GOT3 (cell line): Measurements from ENCODE around the gene ZNF568.
A peak's percentile ranks its signal among the peaks of the same experiment; 100 is the strongest.

Experiments
- DNase-seq: peaks from one replicate; lab custom pipeline; 2025; ENCODE audit warnings: mixed read lengths; lab: John Stamatoyannopoulos, UW

The ZNF568 gene

GRCh38 chr19:36915992-36916830, at the start of gene ZNF568, which contains the start of gene ZNF829:
Gene ZNF568, plus strand, starts transcription at chr19:36916332. Its CDS starts 6,439 bp downstream, at chr19:36922771.
Gene ZNF829, minus strand, starts transcription at chr19:36916291. Its CDS starts 1,124 bp downstream, at chr19:36915167.
- DNase-seq: peak; percentile 21

- DNase-seq: no peak
Measured at GRCh38 chr19:36876993-36877938, 38.9 kb upstream of the ZNF568 start.

- no peak for DNase-seq
Measured at GRCh38 chr19:36891768-36892357, 24.3 kb upstream of the ZNF568 start.

- DNase-seq: no peak
Measured at GRCh38 chr19:36894849-36895383, 21.2 kb upstream of the ZNF568 start.

GRCh38 chr19:36898422-36898821, 17.7 kb upstream of the ZNF568 start:
- DNase-seq: no peak

GRCh38 chr19:36916991-36917390, 859 bp downstream of the ZNF568 start:
- DNase-seq: no peak

GRCh38 chr19:36918090-36918489, 2.0 kb downstream of the ZNF568 start:
- no peak for DNase-seq

GRCh38 chr19:36931684-36932083, 15.6 kb downstream of the ZNF568 start:
- no peak for DNase-seq

GRCh38 chr19:36939153-36939552, 23.0 kb downstream of the ZNF568 start:
- no peak for DNase-seq

GRCh38 chr19:36950335-36951119, 34.4 kb downstream of the ZNF568 start:
- DNase-seq: no peak

GRCh38 chr19:36962346-36962745, 46.2 kb downstream of the ZNF568 start:
- DNase-seq: no peak

GRCh38 chr19:36963280-36963679, 47.1 kb downstream of the ZNF568 start:
- no peak for DNase-seq

- no peak for DNase-seq
Measured at GRCh38 chr19:36972571-36972970, 56.4 kb downstream of the ZNF568 start.

- DNase-seq: peak; percentile 9
Measured at GRCh38 chr19:36973021-36973843, 57.1 kb downstream of the ZNF568 start.

GRCh38 chr19:36973844-36974195, 57.7 kb downstream of the ZNF568 start:
- no peak for DNase-seq

- no peak for DNase-seq
Measured at GRCh38 chr19:36986131-36986530, 70.0 kb downstream of the ZNF568 start.

- no peak for DNase-seq
Measured at GRCh38 chr19:36986601-36987000, 70.5 kb downstream of the ZNF568 start.

GRCh38 chr19:36987091-36987490, 71.0 kb downstream of the ZNF568 start:
- DNase-seq: no peak

GRCh38 chr19:36997152-36997842, 81.2 kb downstream of the ZNF568 start:
- DNase-seq: no peak

GRCh38 chr19:36997843-36998235, 81.7 kb downstream of the ZNF568 start:
- no peak for DNase-seq
